WTC11 (cell line): ENCODE measurements around the gene FGF6. TPM values are rescaled to one million over a fixed set of nuclear protein-coding genes. Genes with fewer than 3 reads are reported as not detected.

Source experiments
- ATAC-seq: fragments of 200-7000 bp; cut with Tn5 transposase; 2 replicates; pipeline ENCODE4 v1.10.0; 2021; ENCODE audit warnings: mild to moderate bottlenecking, moderate library complexity
- CTCF ChIA-PET: fragments of 300-600 bp; sonication (Branson Sonifier 250); formaldehyde crosslinking; loops from one replicate; lab custom pipeline; 2021; ENCODE audit warnings: antibody characterized with exemption; lab: Charles Lee
- POLR2A ChIA-PET: fragments of 350-600 bp; sonication (Branson Sonifier 250); formaldehyde crosslinking; loops from one replicate; lab custom pipeline; 2021; ENCODE audit warnings: antibody characterized with exemption; lab: Charles Lee
- DNase-seq: peaks from one replicate; pipeline ENCODE4 v3.0.0; 2021; ENCODE audit warnings: low spot score
- H3K27ac Mint-ChIP-seq: 2 replicates; pipeline ENCODE4 v1.8.0; 2021; ENCODE audit warnings: mixed read lengths
- H3K27me3 Mint-ChIP-seq: 2 replicates; pipeline ENCODE4 v1.8.0; 2021; ENCODE audit warnings: low read depth, mild to moderate bottlenecking, moderate library complexity, mixed read lengths
- H3K36me3 Mint-ChIP-seq: 2 replicates; pipeline ENCODE4 v1.8.0; 2021; ENCODE audit warnings: mixed read lengths
- H3K4me1 Mint-ChIP-seq: 2 replicates; pipeline ENCODE4 v1.8.0; 2022; ENCODE audit warnings: mixed read lengths
- H3K4me3 Mint-ChIP-seq: 2 replicates; pipeline ENCODE4 v1.8.0; 2021; ENCODE audit warnings: mild to moderate bottlenecking, moderate library complexity, mixed read lengths
- H3K9me3 Mint-ChIP-seq: 2 replicates; pipeline ENCODE4 v1.8.0; 2021; ENCODE audit warnings: mixed read lengths
- CBFB ChIP-seq: sonication (generic); formaldehyde crosslinking; IDR thresholded peaks from 2 replicates; pipeline ENCODE4 v1.8.1; 2022; ENCODE audit warnings: mild to moderate bottlenecking, low read depth, missing genetic modification reagents
- ELF4 ChIP-seq: sonication (generic); formaldehyde crosslinking; IDR thresholded peaks from 2 replicates; pipeline ENCODE4 v1.8.1; 2022; ENCODE audit warnings: low read depth, mild to moderate bottlenecking, moderate library complexity, missing genetic modification reagents
- EMX1 ChIP-seq: fragments of 250-450 bp; sonication (Bioruptor Pico); IDR thresholded peaks from 2 replicates; pipeline ENCODE4 v1.8.0; 2021; ENCODE audit warnings: mild to moderate bottlenecking
- ERG ChIP-seq: fragments of 250-450 bp; sonication (Bioruptor Pico); IDR thresholded peaks from 2 replicates; pipeline ENCODE4 v1.8.0; 2021; ENCODE audit warnings: mild to moderate bottlenecking
- FOXK1 ChIP-seq: sonication (generic); formaldehyde crosslinking; IDR thresholded peaks from 2 replicates; pipeline ENCODE4 v1.8.0; 2022; ENCODE audit warnings: mild to moderate bottlenecking, moderate library complexity, missing genetic modification reagents
- FOXP1 ChIP-seq: sonication (generic); formaldehyde crosslinking; IDR thresholded peaks from 2 replicates; pipeline ENCODE4 v1.8.0; 2022; ENCODE audit warnings: missing genetic modification reagents, mild to moderate bottlenecking, moderate library complexity, borderline replicate concordance
- GTF2I ChIP-seq: fragments of 250-450 bp; sonication (Bioruptor Pico); conservative IDR thresholded peaks from 2 replicates; pipeline ENCODE4 v1.4.0; 2021; ENCODE audit warnings: mild to moderate bottlenecking
- HMGA2 ChIP-seq: fragments of 250-450 bp; sonication (Bioruptor Pico); IDR thresholded peaks from 2 replicates; pipeline ENCODE4 v1.4.0; 2021; ENCODE audit warnings: mild to moderate bottlenecking, moderate library complexity
- JAZF1 ChIP-seq: fragments of 250-450 bp; sonication (Bioruptor Pico); IDR thresholded peaks from 2 replicates; pipeline ENCODE4 v1.9.0; 2021; ENCODE audit warnings: moderate library complexity, mild to moderate bottlenecking, inconsistent platforms
- JUN ChIP-seq: sonication (generic); formaldehyde crosslinking; IDR thresholded peaks from 2 replicates; pipeline ENCODE4 v1.8.0; 2023; ENCODE audit warnings: mild to moderate bottlenecking, missing genetic modification reagents
- MYBL2 ChIP-seq: sonication (generic); formaldehyde crosslinking; IDR thresholded peaks from 2 replicates; pipeline ENCODE4 v1.8.1; 2023; ENCODE audit warnings: mild to moderate bottlenecking, moderate library complexity, missing genetic modification reagents
- NFE2L1 ChIP-seq: sonication (generic); formaldehyde crosslinking; IDR thresholded peaks from 2 replicates; pipeline ENCODE4 v1.8.1; 2023; ENCODE audit warnings: missing genetic modification reagents
- RORB ChIP-seq: fragments of 250-450 bp; sonication (Bioruptor Pico); IDR thresholded peaks from 2 replicates; pipeline ENCODE4 v1.9.0; 2021; ENCODE audit warnings: mild to moderate bottlenecking
- SMAD3 ChIP-seq: sonication (generic); formaldehyde crosslinking; IDR thresholded peaks from 2 replicates; pipeline ENCODE4 v1.8.0; 2022; ENCODE audit warnings: missing genetic modification reagents, mild to moderate bottlenecking, borderline replicate concordance
- SMAD4 ChIP-seq: sonication (generic); formaldehyde crosslinking; IDR thresholded peaks from 2 replicates; pipeline ENCODE4 v1.8.0; 2022; ENCODE audit warnings: mild to moderate bottlenecking, missing genetic modification reagents
- TEAD4 ChIP-seq: sonication (generic); formaldehyde crosslinking; IDR thresholded peaks from 2 replicates; pipeline ENCODE4 v1.8.0; 2022; ENCODE audit warnings: mild to moderate bottlenecking, missing genetic modification reagents
- ZNF121 ChIP-seq: sonication (generic); formaldehyde crosslinking; IDR thresholded peaks from 2 replicates; pipeline ENCODE4 v1.8.0; 2023; ENCODE audit warnings: missing genetic modification reagents
- ZNF281 ChIP-seq: sonication (generic); formaldehyde crosslinking; IDR thresholded peaks from 2 replicates; pipeline ENCODE4 v1.8.0; 2023; ENCODE audit warnings: mild to moderate bottlenecking, missing genetic modification reagents
- ZNF532 ChIP-seq: fragments of 250-450 bp; sonication (Bioruptor Pico); IDR thresholded peaks from 2 replicates; pipeline ENCODE4 v1.9.0; 2021; ENCODE audit warnings: mild to moderate bottlenecking, borderline replicate concordance
- total RNA-seq: library from RNA; stranded (reverse); gene quantifications from 3 replicates; pipeline ENCODE4 v1.2.3, GENCODE V29; 2021
- TF ChIP-seq, protein P1 (sequence below): sonication (generic); formaldehyde crosslinking; IDR thresholded peaks from 2 replicates; pipeline ENCODE4 v1.8.0; 2022; ENCODE audit warnings: mild to moderate bottlenecking, missing genetic modification reagents
- TF ChIP-seq, protein P2 (sequence below): fragments of 250-450 bp; sonication (Bioruptor Pico); IDR thresholded peaks from 2 replicates; pipeline ENCODE4 v1.9.0; 2021; ENCODE audit warnings: mild to moderate bottlenecking
- TF ChIP-seq, protein P3 (sequence below): sonication (generic); formaldehyde crosslinking; IDR thresholded peaks from 2 replicates; pipeline ENCODE4 v1.8.1; 2023; ENCODE audit warnings: mild to moderate bottlenecking, missing genetic modification reagents, moderate library complexity

FGF6 gene
- total RNA-seq, 1 experiment from 2014 or later, result not detected

GRCh38 chr12:4393211-4393610 lies 52.4 kb downstream of the FGF6 start (continued):
- no peak for TF ChIP-seq ZNF281
- no peak for TF ChIP-seq SMAD3 (CRISPR knock-in tag)
- TF ChIP-seq MYBL2 (CRISPR knock-in tag), result no peak
- no peak for TF ChIP-seq JUN (CRISPR knock-in tag)
- no peak for TF ChIP-seq FOXP1 (CRISPR knock-in tag)
- TF ChIP-seq GTF2I (CRISPR knock-in tag), result no peak
- no peak for TF ChIP-seq RORB (CRISPR knock-in tag)
- TF ChIP-seq SMAD4 (CRISPR knock-in tag), result no peak
- TF ChIP-seq EMX1 (CRISPR knock-in tag), result no peak
- TF ChIP-seq, all 79 proteins: peak for 0

DNA sequence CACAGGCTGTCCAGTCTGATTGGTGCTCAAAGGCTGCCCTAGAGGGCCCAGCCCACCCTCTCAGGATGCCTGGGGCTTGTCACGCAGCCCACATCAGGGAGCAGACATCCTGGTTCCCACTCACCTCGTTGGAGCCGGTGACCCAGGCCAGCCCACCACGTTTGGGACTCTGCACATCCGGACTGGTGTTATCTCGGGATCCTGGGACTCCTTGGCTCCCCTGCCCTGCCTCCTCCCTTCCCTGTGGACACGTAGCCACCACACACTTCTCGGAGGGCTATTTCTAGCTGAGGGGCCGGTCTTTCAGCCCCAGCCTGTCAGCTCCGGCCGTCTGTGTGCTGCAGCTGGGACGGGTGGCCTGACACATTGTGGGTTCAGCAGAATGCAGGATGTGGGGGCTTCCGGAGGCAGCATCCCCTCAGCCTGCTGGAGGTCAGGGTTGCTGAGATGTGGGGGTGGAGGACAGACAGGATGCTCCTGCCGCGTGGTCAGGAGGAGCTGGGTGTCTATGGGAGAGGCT lies 53.3 kb downstream of the FGF6 start:
- ATAC-seq (no peak), DNase-seq (no peak)
- ChIA-PET CTCF (interaction anchor here (1.1 kb wide), 1 partner anchor 39 kb away, joined by 3 read pairs; no protein-coding TSS in a partner anchor), POLR2A (no interaction called here)
- Mint-ChIP-seq H3K36me3 (no peaks in the 10 kb centered on the region), H3K27me3 (peaks cover 10% of the 10 kb centered on the region), H3K9me3 (0 out of 2 replicates have a peak, but pooled peaks cover 4% of the 10 kb centered on the region), H3K4me3 (no peak overlapping the region), H3K4me1 (no peaks in the 10 kb centered on the region), H3K27ac (no peak overlapping the region)
- TF ChIP-seq, protein P1, sequence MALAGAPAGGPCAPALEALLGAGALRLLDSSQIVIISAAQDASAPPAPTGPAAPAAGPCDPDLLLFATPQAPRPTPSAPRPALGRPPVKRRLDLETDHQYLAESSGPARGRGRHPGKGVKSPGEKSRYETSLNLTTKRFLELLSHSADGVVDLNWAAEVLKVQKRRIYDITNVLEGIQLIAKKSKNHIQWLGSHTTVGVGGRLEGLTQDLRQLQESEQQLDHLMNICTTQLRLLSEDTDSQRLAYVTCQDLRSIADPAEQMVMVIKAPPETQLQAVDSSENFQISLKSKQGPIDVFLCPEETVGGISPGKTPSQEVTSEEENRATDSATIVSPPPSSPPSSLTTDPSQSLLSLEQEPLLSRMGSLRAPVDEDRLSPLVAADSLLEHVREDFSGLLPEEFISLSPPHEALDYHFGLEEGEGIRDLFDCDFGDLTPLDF (CRISPR knock-in tag), result no peak
- TF ChIP-seq NFE2L1 (CRISPR knock-in tag) (no peak), ELF4 (CRISPR knock-in tag) (no peak), HMGA2 (CRISPR knock-in tag) (no peak), JAZF1 (CRISPR knock-in tag) (no peak), MYBL2 (CRISPR knock-in tag) (no peak), FOXK1 (no peak)
- TF ChIP-seq, protein P2, sequence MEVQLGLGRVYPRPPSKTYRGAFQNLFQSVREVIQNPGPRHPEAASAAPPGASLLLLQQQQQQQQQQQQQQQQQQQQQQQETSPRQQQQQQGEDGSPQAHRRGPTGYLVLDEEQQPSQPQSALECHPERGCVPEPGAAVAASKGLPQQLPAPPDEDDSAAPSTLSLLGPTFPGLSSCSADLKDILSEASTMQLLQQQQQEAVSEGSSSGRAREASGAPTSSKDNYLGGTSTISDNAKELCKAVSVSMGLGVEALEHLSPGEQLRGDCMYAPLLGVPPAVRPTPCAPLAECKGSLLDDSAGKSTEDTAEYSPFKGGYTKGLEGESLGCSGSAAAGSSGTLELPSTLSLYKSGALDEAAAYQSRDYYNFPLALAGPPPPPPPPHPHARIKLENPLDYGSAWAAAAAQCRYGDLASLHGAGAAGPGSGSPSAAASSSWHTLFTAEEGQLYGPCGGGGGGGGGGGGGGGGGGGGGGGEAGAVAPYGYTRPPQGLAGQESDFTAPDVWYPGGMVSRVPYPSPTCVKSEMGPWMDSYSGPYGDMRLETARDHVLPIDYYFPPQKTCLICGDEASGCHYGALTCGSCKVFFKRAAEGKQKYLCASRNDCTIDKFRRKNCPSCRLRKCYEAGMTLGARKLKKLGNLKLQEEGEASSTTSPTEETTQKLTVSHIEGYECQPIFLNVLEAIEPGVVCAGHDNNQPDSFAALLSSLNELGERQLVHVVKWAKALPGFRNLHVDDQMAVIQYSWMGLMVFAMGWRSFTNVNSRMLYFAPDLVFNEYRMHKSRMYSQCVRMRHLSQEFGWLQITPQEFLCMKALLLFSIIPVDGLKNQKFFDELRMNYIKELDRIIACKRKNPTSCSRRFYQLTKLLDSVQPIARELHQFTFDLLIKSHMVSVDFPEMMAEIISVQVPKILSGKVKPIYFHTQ (CRISPR knock-in tag), result no peak

GRCh38 chr12:4388662-4389061 lies 57.0 kb downstream of the FGF6 start:
- ATAC-seq, result no peak
- Mint-ChIP-seq H3K4me3 (no peak overlapping the region), H3K36me3 (no peaks in the 10 kb centered on the region), H3K9me3 (no peaks in the 10 kb centered on the region), H3K4me1 (0 out of 2 replicates have a peak, but pooled peaks cover under 1% of the 10 kb centered on the region), H3K27ac (no peak overlapping the region), H3K27me3 (no peaks in the 10 kb centered on the region; the same call in 1 of the 2 replicates)
- ChIA-PET POLR2A (no interaction called here), CTCF (no interaction called here)
- no peak for DNase-seq
- TF ChIP-seq, protein P3, sequence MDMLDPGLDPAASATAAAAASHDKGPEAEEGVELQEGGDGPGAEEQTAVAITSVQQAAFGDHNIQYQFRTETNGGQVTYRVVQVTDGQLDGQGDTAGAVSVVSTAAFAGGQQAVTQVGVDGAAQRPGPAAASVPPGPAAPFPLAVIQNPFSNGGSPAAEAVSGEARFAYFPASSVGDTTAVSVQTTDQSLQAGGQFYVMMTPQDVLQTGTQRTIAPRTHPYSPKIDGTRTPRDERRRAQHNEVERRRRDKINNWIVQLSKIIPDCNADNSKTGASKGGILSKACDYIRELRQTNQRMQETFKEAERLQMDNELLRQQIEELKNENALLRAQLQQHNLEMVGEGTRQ (CRISPR knock-in tag), result no peak
- TF ChIP-seq CBFB (CRISPR knock-in tag), result no peak
- no peak for TF ChIP-seq ZNF532 (CRISPR knock-in tag)
- no peak for TF ChIP-seq ERG
- no peak for TF ChIP-seq TEAD4 (CRISPR knock-in tag)
- TF ChIP-seq ZNF121 (CRISPR knock-in tag), result no peak
